Left lobe of liver (tissue), 2 donors: Measurements from ENCODE around the gene PKDCC. TPM values are rescaled to one million over a fixed set of nuclear protein-coding genes. Genes with fewer than 3 reads are reported as not detected.
"Not testable (repeated sequence)": the region's sequence is repeated elsewhere in the genome, so short reads cannot be mapped to it uniquely, and the experiment has no call there.

Experiments used
- ATAC-seq: fragments of 200-7000 bp; cut with Tn5 transposase; one replicate; pipeline ENCODE4 v1.9.1; 2020; ENCODE audit warnings: mild to moderate bottlenecking, moderate library complexity
- DNase-seq: peaks from one replicate; pipeline ENCODE4 v3.0.0-alpha.2; 2020; ENCODE audit warnings: low spot score
- total RNA-seq: library from RNA; stranded (reverse); gene quantifications from one replicate; pipeline ENCODE4 v1.2.1, GENCODE V29; 2021
- donor health status: DM: no; HTN: no; CAD: no; lungs with moderate emphysema.
- donor health status: DM: no; HTN: yes; CAD: no.

Gene PKDCC
- total RNA-seq, 1 donor from 2014 or later = 14.2 TPM

- no peak for DNase-seq
- peak; percentile 66 for ATAC-seq
Observed at GRCh38 chr2:42060718-42061619, 13.1 kb downstream of the PKDCC start.

- ATAC-seq (no peak), DNase-seq (no peak)
Observed at GRCh38 chr2:42061839-42062238, 14.0 kb downstream of the PKDCC start.

DNA sequence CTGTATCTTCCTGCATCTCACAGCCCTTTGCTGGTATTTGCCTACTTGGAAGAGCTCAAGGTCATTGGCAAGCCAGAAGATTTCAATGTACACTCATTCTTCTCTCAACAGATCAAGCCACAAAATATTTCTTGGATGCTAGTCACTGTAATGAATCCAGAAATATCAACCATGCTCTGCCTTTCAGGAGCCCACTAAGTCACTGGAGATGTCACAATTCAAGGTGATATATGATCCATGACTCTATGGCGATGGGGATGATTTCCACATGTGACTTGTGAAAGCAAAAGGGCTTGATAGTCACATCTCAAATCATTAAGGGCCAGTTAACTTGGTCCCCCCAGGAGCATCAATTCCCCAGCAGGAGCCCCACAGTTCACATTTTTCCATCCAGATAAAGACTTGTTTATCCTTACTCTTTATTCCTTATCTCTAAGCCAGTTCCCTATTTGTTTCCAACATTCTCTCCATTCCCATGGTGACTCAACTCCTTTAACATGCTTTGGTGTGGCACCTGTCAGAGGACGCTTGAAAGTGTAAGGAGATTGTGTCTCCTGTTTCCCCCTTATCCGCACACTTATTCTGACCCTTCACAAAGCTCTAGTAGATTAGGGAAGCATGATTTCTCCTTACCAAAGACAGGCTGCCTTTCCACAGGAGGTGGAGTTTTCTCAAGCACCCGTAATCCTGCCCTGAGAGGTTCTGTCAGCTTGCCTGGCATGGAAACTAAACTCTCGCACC lies 15.8 kb downstream of the PKDCC start:
- ATAC-seq = no peak
- DNase-seq = no peak

DNA sequence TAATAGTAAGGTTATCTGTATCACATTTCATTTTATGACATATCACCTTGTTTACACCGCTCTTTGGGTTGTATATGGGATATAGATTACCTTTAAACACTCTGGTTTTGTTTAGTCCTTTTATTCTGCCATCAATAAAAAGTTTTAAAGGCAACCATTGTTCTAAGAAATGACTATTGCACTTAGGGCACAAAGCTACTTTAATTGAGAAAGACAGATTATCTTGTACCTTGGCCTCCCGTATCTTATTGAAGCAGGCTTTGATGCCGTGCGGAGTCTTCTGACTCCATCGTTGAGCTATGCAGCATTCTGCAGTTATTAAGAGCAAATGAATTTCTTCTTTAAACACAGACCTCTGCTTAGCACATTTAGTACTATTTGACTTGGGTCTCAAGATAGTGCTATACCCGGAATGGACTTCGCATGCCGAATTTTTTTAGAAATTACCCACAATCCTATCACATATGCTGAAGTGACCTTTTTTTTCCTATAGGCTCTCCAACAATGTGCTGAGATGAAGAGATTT lies 16.7 kb downstream of the PKDCC start:
- DNase-seq = no peak
- ATAC-seq = no peak

DNA sequence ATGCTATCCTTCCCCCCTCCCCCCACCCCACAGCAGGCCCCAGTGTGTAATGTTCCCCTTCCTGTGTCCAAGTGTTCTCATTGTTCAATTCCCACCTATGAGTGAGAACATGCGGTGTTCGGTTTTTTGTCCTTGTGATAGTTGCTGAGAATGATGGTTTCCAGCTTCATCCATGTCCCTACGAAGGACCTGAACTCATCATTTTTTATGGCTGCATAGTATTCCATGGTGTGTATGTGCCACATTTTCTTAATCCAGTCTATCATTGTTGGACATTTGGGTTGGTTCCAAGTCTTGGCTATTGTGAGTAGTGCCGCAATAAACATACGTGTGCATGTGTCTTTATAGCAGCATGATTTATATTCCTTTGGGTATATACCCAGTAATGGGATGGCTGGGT lies 17.9 kb downstream of the PKDCC start:
- not testable (repeated sequence) for ATAC-seq, DNase-seq

DNA sequence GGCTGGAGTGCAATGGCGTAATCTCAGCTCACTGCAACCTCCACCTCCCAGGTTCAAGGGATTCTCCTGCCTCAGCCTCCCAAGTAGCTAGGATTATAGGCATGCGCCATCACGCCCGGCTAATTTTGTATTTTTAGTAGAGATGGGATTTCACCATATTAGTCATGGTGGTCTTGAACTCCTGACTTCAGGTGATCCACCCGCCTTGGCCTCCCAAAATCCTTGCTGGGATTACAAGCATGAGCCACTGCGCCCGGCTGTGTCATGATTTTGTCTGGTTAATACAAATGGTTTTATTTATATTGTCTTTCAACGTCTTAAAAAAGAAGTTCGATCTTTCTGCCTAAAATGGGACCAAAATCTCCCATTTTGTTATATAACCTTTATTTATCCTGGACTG lies 19.2 kb downstream of the PKDCC start:
- not testable (repeated sequence) for ATAC-seq

DNA sequence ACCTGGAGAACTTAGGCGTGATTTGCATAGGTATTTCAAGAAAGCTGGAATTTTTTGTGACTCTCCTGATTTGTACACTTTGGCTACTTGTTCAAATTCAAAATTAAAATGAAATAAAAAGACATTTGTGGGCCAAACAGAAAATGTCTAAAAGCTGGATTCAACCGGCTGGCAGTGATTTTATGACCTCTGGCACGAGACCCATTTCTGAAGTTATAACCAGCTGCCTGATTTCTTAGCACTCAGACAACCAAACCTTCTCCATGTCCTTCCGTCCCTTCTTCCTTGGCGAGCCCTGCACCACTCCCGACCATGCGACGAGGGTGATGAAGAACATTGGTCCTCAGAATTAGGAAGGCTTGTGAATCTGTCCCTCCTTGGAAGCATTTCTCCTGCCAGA lies 19.7 kb downstream of the PKDCC start:
- DNase-seq (no peak), ATAC-seq (no peak)

More for the DNA sequence above, 19.2 kb downstream of the PKDCC start:
- not testable (repeated sequence) for DNase-seq

- no peak for DNase-seq
Observed at GRCh38 chr2:42068571-42069178, 20.9 kb downstream of the PKDCC start.

GRCh38 chr2:42069568-42069967 lies 21.7 kb downstream of the PKDCC start:
- ATAC-seq = no peak
- DNase-seq = no peak

More at GRCh38 chr2:42068571-42069178, 20.9 kb downstream of the PKDCC start:
- ATAC-seq = no peak

GRCh38 chr2:42071791-42072190 lies 24.0 kb downstream of the PKDCC start:
- DNase-seq (no peak), ATAC-seq (peak; percentile 19)

- DNase-seq = no peak
- peak; percentile 36 for ATAC-seq
Observed at GRCh38 chr2:42072349-42073118, 24.7 kb downstream of the PKDCC start.

DNA sequence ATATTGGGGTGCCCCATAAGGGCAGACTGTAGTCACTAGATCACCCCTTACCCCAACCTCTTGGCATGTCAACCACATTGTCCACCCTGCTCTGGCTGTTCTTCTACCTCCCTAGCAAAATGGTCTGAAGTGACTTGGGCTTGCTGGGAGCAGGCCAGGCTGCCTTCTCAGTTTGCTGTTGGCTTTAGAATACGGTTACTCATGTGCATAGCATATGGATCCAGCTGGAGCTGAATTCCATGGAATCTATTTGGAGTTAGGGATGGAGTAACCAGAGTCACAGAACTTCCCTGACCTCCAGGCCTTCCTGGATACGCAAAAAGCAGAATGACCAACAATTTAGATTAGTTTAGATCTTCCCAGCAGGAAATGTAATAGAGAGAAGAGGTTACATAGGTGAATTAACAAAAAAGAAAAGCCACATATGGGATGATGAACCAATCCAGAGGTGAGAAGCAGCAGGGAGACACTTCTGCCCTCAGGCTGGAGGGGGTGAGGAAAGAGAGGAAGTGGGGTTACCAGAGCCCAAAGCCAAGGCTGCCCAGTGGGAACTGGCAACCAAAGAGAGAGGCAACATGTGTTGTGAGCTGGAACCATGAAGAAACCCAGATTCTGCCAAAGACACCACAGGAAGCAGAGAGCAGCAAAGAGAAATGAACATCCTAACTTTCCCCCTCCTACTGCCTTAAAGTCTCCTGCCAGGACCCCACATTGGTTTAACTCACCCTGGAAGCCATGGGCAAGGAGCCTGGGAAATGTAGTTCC lies 26.1 kb downstream of the PKDCC start:
- no peak for DNase-seq
- no peak for ATAC-seq

GRCh38 chr2:42074661-42075060 lies 26.8 kb downstream of the PKDCC start:
- no peak for DNase-seq
- ATAC-seq = no peak

GRCh38 chr2:42076357-42077225 lies 28.8 kb downstream of the PKDCC start:
- ATAC-seq (no peak), DNase-seq (no peak)

DNA sequence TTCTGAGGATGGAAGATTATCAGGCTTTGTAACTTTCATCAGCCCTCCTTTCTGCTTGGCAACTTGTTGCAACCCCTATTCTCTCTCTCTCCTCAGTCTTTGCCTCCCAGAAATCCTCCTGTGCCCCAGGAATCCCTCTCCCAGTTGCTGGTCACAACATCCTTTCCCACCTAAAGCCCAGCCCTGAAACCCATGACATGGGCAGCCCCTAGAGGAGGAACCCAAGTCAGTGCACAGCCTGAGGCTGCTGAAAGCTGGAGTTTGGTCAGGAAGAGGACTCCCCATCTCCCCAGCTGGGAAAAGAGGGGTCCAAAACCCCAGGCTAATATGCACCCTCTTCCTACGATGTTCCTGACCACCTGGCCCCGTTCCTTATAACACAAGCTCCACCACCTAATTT lies 29.5 kb downstream of the PKDCC start:
- no peak for ATAC-seq
- DNase-seq = no peak

- DNase-seq (no peak), ATAC-seq (no peak)
Observed at GRCh38 chr2:42079737-42080287, 32.0 kb downstream of the PKDCC start.

GRCh38 chr2:42081151-42081550 lies 33.3 kb downstream of the PKDCC start:
- DNase-seq, ATAC-seq: not testable (repeated sequence)

DNA sequence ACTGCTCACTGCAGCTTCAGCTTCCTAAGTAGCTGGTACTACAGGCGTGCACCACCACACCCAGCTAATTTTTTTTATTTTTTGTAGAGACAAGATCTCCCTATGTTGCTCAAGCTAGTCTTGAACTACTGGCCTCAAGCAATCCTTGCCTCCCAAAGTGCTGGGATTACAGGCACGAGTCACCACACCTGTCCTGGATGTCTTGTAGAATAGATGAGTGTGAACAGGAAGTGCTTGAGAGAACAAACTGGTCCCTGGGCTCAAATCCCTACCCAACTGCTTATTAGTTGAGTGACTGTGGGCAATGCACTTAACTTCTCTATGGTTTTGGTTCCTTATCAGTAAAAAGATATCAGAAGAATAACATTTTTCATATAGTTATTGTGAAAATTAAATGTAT lies 34.2 kb downstream of the PKDCC start:
- DNase-seq (no peak), ATAC-seq (no peak)
